HG02840 (cell line): ENCODE data around the gene S1PR2.
"Not testable (repeated sequence)": the region's sequence is repeated elsewhere in the genome, so short reads cannot be mapped to it uniquely, and the experiment has no call there.

ENCODE experiments used
- ATAC-seq: cut with Tn5 transposase; IDR thresholded peaks from one replicate; pipeline ENCODE4 v1.9.1; 2021; ENCODE audit warnings: mild to moderate bottlenecking, moderate library complexity, moderate number of reproducible peaks; ENCODE audit not compliant: unreplicated experiment, low FRiP score

Gene S1PR2

DNA sequence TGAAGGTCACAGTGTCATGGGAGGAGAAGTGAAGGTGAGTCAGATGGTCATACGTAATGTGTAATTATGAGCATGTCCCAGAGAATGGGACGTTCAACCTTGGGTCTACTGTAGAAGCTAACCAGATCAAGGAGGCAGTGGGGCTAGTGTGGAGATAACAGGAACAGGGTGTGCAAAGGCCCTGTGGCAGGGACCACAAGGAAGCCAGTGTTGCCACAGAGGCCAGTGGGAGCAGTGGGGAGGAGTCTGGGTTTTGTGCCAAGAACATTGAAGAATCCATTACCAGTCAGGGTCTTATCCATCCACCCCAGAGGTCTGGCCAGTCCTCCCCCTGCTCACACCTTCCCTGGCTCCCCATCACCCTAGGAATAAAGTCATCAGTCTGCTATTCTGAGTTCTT, 24.2 kb upstream of the S1PR2 start:
- ATAC-seq: no peak

DNA sequence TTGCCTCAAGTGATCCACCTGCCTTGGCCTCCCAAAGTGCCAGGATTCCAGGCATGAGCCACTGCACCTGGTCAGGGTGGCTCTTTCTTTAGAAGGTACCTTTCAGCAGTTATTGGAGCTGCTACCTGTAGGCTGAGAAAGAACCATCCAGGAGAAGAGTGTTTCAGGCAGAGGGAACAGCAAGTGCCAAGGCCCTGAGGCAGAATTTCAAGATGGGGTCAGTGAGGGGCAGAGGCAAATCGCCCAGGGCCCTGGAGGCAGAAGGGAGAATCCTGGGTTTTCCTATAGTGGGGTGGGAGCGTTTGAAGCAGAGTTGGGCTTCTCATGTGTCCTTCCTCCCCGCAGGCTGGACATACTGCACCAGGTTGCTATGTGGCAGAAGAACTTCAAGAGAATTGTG, 23.1 kb upstream of the S1PR2 start:
- no peak for ATAC-seq

- ATAC-seq: no peak
Measured at GRCh38 chr19:10252707-10253106, 21.6 kb upstream of the S1PR2 start.

DNA sequence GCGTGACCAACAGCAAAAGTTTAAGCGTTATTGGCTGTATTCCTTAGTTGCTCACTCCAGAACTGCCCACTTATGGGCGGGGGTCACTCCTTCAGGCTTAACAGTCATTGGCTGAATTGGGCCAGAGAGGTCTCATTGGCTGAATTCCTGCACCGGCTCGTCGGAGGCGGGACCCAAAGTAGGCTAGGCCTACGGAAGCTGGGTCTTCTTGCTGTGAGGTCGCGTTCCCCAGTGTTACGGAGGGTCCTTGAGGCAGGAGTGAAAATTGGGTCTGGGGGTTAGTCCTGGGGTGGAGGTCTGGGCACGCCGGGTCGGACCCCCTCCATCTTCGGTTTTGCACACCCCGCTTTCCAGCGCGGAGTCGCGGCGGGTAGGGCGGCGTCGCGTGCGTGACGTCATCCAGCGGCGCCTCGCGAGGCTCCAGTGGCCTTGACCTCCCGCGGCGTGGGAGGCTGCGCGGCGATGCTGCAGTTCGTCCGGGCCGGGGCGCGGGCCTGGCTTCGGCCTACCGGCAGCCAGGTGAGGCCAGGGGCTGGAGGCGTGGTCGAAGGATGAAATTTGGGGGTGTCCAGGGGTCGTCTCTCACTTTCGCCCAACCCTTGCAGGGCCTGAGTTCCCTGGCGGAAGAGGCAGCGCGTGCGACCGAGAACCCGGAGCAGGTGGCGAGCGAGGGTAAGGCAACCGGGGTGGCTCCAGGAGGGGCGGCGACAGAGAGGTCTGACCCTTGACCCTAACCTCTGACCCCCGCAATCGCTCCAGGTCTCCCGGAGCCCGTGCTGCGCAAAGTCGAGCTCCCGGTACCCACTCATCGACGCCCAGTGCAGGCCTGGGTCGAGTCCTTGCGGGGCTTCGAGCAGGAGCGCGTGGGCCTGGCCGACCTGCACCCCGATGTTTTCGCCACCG, 20.9 kb upstream of the S1PR2 start, which contains the start of gene MRPL4:
Gene MRPL4, plus strand, starts transcription at position 423 of the 903 bp plus-strand sequence. Its CDS starts 40 bp downstream, at position 463.
- peak; percentile 92 for ATAC-seq

DNA sequence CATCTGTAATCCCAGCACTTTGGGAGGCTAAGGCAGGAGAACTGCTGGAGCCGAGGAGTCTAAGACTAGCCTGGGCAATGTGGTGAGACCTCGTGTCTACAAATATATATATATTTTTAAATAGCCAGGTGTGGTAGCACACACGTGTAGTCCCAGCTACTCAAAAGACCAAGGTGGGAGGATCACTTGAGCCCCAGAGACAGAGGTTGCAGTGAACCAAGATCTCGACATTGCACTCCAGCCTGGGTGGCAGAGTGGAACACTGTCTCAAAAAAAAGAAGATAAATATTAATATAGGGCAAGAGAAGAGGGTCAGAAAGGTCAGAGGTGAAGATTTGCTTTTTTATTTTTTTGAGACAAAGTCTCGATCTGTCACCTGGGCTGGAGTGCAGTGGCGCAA, 15.4 kb upstream of the S1PR2 start:
- ATAC-seq: no peak

DNA sequence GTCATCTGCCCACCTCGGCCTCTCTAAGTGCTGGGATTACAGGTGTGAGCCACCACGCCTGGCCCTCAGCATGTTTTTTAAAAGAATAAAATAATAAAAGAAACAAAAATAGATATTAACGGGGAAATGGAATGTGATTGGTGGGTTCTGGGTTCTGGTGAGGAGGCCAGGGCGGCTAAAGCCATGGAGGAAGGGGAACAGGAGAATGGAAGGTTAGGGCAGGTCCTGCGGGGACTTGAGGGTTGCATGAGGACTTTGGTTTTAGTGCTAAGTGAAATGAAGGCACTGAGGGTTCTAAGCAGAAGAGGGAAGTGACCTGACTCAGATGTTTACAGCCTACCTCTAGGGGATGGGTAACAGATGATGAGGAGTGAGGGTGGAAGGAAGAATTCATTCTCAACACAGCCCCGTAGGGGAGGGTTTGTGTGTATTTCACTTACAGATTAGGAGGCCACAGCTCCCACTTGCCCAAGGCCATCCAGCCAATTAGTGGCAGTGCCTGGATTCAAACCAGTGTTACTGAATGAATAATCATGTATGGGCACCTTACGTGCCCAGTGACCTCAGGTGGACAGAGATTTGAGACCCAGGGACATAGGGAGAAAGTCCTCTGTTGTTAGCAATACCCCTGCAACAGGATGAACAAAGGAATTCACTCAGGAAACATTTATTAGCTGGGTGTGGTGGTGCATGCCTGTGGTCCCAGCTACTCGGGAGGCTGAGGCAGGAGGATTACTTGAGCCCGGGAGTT, 14.2 kb upstream of the S1PR2 start:
- ATAC-seq: no peak

DNA sequence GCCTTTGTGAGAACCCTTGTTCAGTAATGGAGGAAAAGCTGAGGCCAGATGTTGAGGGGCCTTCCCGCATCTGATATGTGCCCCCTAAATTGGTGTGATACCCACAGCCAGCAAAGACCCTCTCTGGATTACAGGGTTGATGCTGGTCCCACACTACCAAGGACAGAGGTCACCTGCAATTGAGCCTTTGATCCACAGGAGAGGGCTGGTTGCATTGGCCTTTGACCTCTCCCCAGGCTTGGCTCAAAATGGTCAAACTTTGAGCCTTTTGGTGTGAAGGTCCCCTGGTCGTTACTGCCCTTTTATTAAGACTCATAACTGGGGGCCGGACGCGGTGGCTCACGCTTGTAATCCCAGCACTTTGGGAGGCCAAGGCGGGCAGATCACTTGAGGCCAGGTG, 12.5 kb upstream of the S1PR2 start:
- ATAC-seq: no peak

DNA sequence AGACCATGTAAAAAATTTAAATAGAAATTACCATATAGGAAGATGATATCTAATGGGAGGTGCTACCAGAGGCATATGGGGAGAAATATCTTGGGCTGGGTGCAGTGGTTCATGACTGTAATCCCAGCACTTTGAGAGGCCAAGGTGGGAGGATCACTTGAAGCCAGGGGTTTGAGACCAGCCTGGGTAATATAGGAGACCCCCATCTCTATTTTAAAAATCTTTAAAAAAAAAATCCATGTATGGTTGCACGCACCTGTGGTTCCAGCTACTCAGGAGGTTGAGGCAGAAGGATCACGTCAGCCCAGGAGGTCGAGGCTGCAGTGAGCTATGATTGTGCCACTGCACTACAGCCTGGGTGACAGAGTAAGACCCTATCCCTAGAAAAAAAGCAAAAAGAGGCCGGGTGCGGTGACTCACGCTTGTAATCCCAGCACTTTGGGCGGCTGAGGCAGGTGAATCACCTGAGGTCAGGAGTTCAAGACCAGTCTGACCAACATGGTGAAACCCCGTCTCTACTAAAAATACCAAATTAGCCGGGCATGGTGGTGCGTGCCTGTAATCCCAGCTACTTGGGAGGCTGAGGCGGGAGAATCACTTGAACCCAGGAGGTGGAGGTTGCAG, 10.8 kb upstream of the S1PR2 start:
- not testable (repeated sequence) for ATAC-seq

- no peak for ATAC-seq
Measured at GRCh38 chr19:10238172-10238783, 7.1 kb upstream of the S1PR2 start.

DNA sequence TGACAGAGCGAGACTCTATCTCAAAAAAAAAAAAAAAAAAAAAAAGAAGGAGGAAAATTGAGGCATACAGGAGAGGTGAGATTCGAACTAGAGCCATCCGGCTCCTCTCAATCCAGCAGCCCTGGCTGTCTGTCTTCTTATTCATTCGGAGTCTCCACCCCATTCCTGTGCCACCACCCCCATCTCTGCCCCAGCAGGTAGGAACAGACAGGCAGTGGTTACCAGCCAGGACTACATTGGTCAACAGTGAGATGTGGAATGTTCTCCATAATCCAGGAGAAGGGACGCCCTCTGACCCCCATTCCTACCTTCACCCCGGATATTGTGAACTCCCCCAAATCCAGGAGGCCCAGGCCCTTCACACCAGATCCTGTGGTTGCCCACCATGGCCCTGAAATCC, 6.6 kb upstream of the S1PR2 start:
- ATAC-seq: no peak

DNA sequence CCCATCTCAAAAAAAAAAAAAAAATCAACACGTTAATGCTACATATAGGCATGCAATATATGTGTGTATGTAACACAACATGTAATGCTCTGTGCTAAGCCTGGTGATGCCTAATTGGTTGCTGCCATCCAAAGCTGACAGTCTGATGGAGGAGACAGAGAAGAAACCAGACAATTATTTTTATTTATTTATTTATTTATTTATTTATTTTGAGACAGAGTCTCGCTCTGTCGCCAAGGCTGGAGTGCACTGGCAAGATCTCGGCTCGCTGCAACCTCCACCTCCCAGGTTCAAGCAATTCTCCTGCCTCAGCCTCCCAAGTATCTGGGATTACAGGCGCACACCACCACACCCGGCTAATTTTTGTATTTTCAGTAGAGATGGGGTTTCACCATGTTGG, 4.3 kb upstream of the S1PR2 start:
- ATAC-seq: not testable (repeated sequence)

GRCh38 chr19:10235003-10235402, 3.9 kb upstream of the S1PR2 start:
- ATAC-seq: no peak

- ATAC-seq: no peak
Measured at GRCh38 chr19:10233946-10234345, 2.8 kb upstream of the S1PR2 start.

DNA sequence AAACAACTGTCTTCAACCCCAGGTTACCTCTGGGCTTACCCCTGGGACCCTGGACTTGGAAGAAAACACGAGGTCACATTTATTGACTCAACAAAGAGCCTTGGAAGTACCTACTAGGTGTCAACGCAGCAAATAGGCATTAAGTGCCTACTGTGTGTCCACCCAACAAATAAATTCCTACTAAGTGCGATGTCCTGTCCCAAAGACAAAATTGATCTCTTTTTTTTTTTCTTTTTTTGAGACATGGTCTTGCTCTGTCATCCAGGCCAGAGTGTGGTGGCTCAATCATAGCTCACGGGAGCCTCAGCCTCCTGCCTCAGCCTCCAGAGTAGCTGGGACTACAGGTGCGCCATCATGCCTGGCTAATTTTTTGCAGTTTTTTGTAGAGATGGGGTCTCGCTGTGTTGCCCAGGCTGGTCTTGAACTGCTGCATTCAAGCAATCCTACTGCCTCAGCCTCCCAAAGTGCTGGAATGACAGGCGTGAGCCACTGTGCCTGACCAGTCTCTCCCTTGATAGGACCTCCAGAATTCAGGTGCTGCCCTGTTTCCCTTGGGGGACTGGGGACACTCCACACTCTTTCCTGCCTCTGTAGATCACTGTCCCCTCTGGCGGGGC, 589 bp upstream of the S1PR2 start:
- ATAC-seq: no peak

GRCh38 chr19:10230173-10230860, 814 bp downstream of the S1PR2 start:
- ATAC-seq: peak; percentile 2

GRCh38 chr19:10228920-10229319, 2.2 kb downstream of the S1PR2 start:
- ATAC-seq: no peak

DNA sequence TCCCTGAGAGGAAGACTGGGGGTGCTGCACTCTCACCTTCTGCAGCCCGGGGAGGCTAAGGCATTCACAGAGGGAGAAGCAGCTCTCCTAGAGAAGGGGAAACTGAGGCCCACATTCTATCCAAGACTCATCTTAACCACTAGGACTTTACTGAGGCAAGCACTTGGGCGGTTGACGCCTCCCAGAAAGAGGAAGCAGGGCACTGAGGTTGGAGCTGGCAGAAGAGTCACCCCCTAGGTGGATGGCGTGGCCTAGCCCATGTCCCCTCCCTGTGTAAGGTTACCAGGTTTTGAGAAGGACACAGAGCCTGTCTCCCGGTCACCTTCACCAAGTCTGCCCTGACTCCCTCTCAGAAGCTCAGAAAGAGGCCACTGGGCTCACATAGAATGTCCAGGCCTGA, 2.7 kb downstream of the S1PR2 start:
- ATAC-seq: no peak

GRCh38 chr19:10227026-10227971, 3.8 kb downstream of the S1PR2 start:
- ATAC-seq: no peak
